H9 (cell line): ENCODE data around the gene SRBD1. TPM values are rescaled to one million over a fixed set of nuclear protein-coding genes. Genes with fewer than 3 reads are reported as not detected.

Experiments used
- DNase-seq: peaks from one replicate; pipeline ENCODE4 v3.0.0-alpha.2; 2017
- H2AFZ ChIP-seq: one replicate; pipeline ENCODE4 v1.6.1; 2013; ENCODE audit warnings: mild to moderate bottlenecking, low read length, control low read depth, moderate library complexity
- H2AK5ac ChIP-seq: 2 replicates; pipeline ENCODE4 v1.6.1; 2013; ENCODE audit warnings: low read length, control low read depth, mixed read lengths; ENCODE audit not compliant: insufficient read length
- H2BK120ac ChIP-seq: one replicate; pipeline ENCODE4 v1.6.1; 2013; ENCODE audit warnings: low read depth, mild to moderate bottlenecking, low read length, control low read depth, inconsistent platforms; ENCODE audit not compliant: poor library complexity, severe bottlenecking
- H2BK12ac ChIP-seq: 2 replicates; pipeline ENCODE4 v1.6.1; 2013; ENCODE audit warnings: low read length, control low read depth, mixed read lengths, low read depth; ENCODE audit not compliant: insufficient read length
- H2BK15ac ChIP-seq: 2 replicates; pipeline ENCODE4 v1.6.1; 2013; ENCODE audit warnings: low read depth, low read length, control low read depth
- H2BK20ac ChIP-seq: one replicate; pipeline ENCODE4 v1.6.1; 2013; ENCODE audit warnings: low read depth, mild to moderate bottlenecking, low read length, control low read depth, inconsistent platforms; ENCODE audit not compliant: poor library complexity, severe bottlenecking
- H2BK5ac ChIP-seq: 2 replicates; pipeline ENCODE4 v1.6.1; 2013; ENCODE audit warnings: low read length, control low read depth, mixed read lengths; ENCODE audit not compliant: insufficient read length
- H3K14ac ChIP-seq: 2 replicates; pipeline ENCODE4 v1.6.1; 2013; ENCODE audit warnings: low read length, control low read depth; ENCODE audit not compliant: insufficient read depth
- H3K18ac ChIP-seq: 2 replicates; pipeline ENCODE4 v1.6.1; 2013; ENCODE audit warnings: low read depth, mild to moderate bottlenecking, mixed read lengths, low read length, control low read depth; ENCODE audit not compliant: insufficient read length
- H3K23ac ChIP-seq: 2 replicates; pipeline ENCODE4 v1.6.1; 2013; ENCODE audit warnings: low read length, control low read depth, mixed read lengths, low read depth; ENCODE audit not compliant: insufficient read length
- H3K23me2 ChIP-seq: 2 replicates; pipeline ENCODE4 v1.6.1; 2013; ENCODE audit warnings: low read depth, mild to moderate bottlenecking, mixed read lengths, low read length, control low read depth; ENCODE audit not compliant: insufficient read length, poor library complexity, severe bottlenecking
- H3K27ac ChIP-seq: 2 replicates; pipeline ENCODE4 v1.5.1; 2013; ENCODE audit warnings: low read length, control low read depth, mixed read lengths, low read depth; ENCODE audit not compliant: insufficient read length
- H3K27me3 ChIP-seq: 2 replicates; pipeline ENCODE4 v1.6.1; 2013; ENCODE audit warnings: low read length, control low read depth, inconsistent platforms; ENCODE audit not compliant: insufficient read depth
- H3K4ac ChIP-seq: 2 replicates; pipeline ENCODE4 v1.6.1; 2013; ENCODE audit warnings: low read depth, mild to moderate bottlenecking, control low read depth, inconsistent platforms, low read length, moderate library complexity
- H3K4me1 ChIP-seq: 2 replicates; pipeline ENCODE4 v1.6.1; 2013; ENCODE audit warnings: low read length, control low read depth, inconsistent platforms; ENCODE audit not compliant: insufficient read depth
- H3K4me2 ChIP-seq: 2 replicates; pipeline ENCODE4 v1.6.1; 2013; ENCODE audit warnings: low read length, control low read depth, mixed read lengths; ENCODE audit not compliant: insufficient read length, insufficient read depth
- H3K56ac ChIP-seq: 2 replicates; pipeline ENCODE4 v1.6.1; 2013; ENCODE audit warnings: low read depth, mild to moderate bottlenecking, mixed read lengths, low read length, control low read depth; ENCODE audit not compliant: insufficient read length
- H3K79me1 ChIP-seq: 2 replicates; pipeline ENCODE4 v1.6.1; 2013; ENCODE audit warnings: low read depth, mild to moderate bottlenecking, moderate library complexity, low read length, control low read depth, inconsistent platforms; ENCODE audit not compliant: insufficient read depth, poor library complexity, severe bottlenecking
- H3K79me2 ChIP-seq: 2 replicates; pipeline ENCODE4 v1.6.1; 2013; ENCODE audit warnings: low read length, control low read depth, inconsistent platforms; ENCODE audit not compliant: insufficient read depth
- H3K9ac ChIP-seq: 2 replicates; pipeline ENCODE4 v1.6.1; 2013; ENCODE audit warnings: low read length, control low read depth, mixed read lengths; ENCODE audit not compliant: insufficient read length; ENCODE audit errors: extremely low read depth
- H3K9me3 ChIP-seq: one replicate; pipeline ENCODE4 v1.6.1; 2013; ENCODE audit warnings: low read depth, low read length, inconsistent platforms; ENCODE audit not compliant: control insufficient read depth
- H3T11ph ChIP-seq: one replicate; pipeline ENCODE4 v1.6.1; 2013; ENCODE audit warnings: mild to moderate bottlenecking, low read length, control low read depth, inconsistent platforms
- H4K20me1 ChIP-seq: one replicate; pipeline ENCODE4 v1.6.1; 2013; ENCODE audit not compliant: control insufficient read depth, insufficient read length, insufficient read depth
- H4K5ac ChIP-seq: 2 replicates; pipeline ENCODE4 v1.6.1; 2013; ENCODE audit warnings: low read depth, mild to moderate bottlenecking, mixed read lengths, low read length, control low read depth; ENCODE audit not compliant: insufficient read length
- H4K8ac ChIP-seq: replicated peaks from 2 replicates; pipeline ENCODE4 v1.6.1; 2013; ENCODE audit warnings: low read length, control low read depth, mixed read lengths, low read depth; ENCODE audit not compliant: insufficient read length
- H4K91ac ChIP-seq: 2 replicates; pipeline ENCODE4 v1.6.1; 2013; ENCODE audit warnings: low read depth, mild to moderate bottlenecking, moderate library complexity, mixed read lengths, low read length, control low read depth; ENCODE audit not compliant: insufficient read length
- H3K27ac Mint-ChIP-seq, 3 experiments: 2 replicates in 2 of 3; 3 replicates in 1 of 3; pipeline ENCODE4 v1.8.0; 2020 to 2021; ENCODE audit warnings: mixed read lengths in 3 of 3, mild to moderate bottlenecking in 1 of 3, moderate library complexity in 1 of 3
- H3K27me3 Mint-ChIP-seq: 2 replicates; pipeline ENCODE4 v1.8.0; 2021; ENCODE audit warnings: low read depth, mild to moderate bottlenecking, moderate library complexity, mixed read lengths
- H3K36me3 Mint-ChIP-seq, 3 experiments: 2 replicates in 2 of 3; 3 replicates in 1 of 3; pipeline ENCODE4 v1.8.0; 2020 to 2021; ENCODE audit warnings: low read depth in 3 of 3, mixed read lengths in 3 of 3; ENCODE audit not compliant: insufficient read depth in 1 of 3
- H3K4me1 Mint-ChIP-seq, 2 experiments: 2 replicates each; pipeline ENCODE4 v1.8.0; 2020; ENCODE audit warnings: mixed read lengths in 2 of 2
- H3K4me3 Mint-ChIP-seq, 2 experiments: 2 replicates in 1 of 2; 3 replicates in 1 of 2; pipeline ENCODE4 v1.8.0; 2020 to 2021; ENCODE audit warnings: mild to moderate bottlenecking in 2 of 2, mixed read lengths in 2 of 2, moderate library complexity in 1 of 2
- H3K9me3 Mint-ChIP-seq, 2 experiments: 2 replicates in 1 of 2; 3 replicates in 1 of 2; pipeline ENCODE4 v1.8.0; 2020; ENCODE audit warnings: mild to moderate bottlenecking in 2 of 2, mixed read lengths in 2 of 2, moderate library complexity in 1 of 2
- WGBS: extraction: QIAGEN DNeasy Blood & Tissue Kit; methylation state at CpG from one replicate; pipeline ENCODE4 v1.1.7; 2013; ENCODE audit warnings: missing lambda C conversion rate, low lambda C conversion rate, mixed read lengths; ENCODE audit not compliant: insufficient read length; ENCODE audit errors: extremely low coverage; 5-methylcytosine and 5-hydroxymethylcytosine counted together
- total RNA-seq: library from RNA; stranded (reverse); gene quantifications from 2 replicates; pipeline ENCODE4 v1.2.1, GENCODE V29; 2021
- TF ChIP-seq, protein P1 (sequence below): fragments of 200-600 bp; sonication (generic); conservative IDR thresholded peaks from 3 replicates; pipeline ENCODE4 v1.8.0; 2021; ENCODE audit warnings: antibody characterized with exemption, mild to moderate bottlenecking

SRBD1 gene
- total RNA-seq, 1 experiment from 2014 or later = 18.3 TPM

GRCh38 chr2:45651415-45652089 lies 40.5 kb upstream of the SRBD1 start, which contains the start of gene PRKCE:
PRKCE (plus strand) TSS chr2:45651675.
- Mint-ChIP-seq H3K36me3 (no peaks in the 10 kb centered on the region; a peak in 2 of 7 replicates), H3K4me1 (peaks cover 17% of the 10 kb centered on the region in 2 experiments), H3K4me3 (peak within 1 kb of the TSS; percentile 92 to 99), H3K9me3 (no peaks in the 10 kb centered on the region; a peak in 1 of 5 replicates), H3K27me3 (peaks cover 87% of the 10 kb centered on the region), H3K27ac (peak within 1 kb of the TSS in 1 of 3 experiments; percentile 45; a peak in 2 of 7 replicates)
- no peak within 1 kb of the TSS for H4K91ac ChIP-seq
- no CpG with 5 or more reads among the region's 66 CpGs for WGBS
- H3K27ac ChIP-seq = no peak within 1 kb of the TSS
- H2BK120ac ChIP-seq = no peak within 1 kb of the TSS
- H2BK15ac ChIP-seq = no peak within 1 kb of the TSS
- no peak within 1 kb of the TSS for H2BK5ac ChIP-seq
- H3K4me2 ChIP-seq = peak within 1 kb of the TSS; percentile 76
- no peak within 1 kb of the TSS for H4K5ac ChIP-seq
- H3K27me3 ChIP-seq = peaks cover 45% of the 10 kb centered on the region
- no peak within 1 kb of the TSS for H4K8ac ChIP-seq
- no peak within 1 kb of the TSS; the same call in 1 of the 2 replicates for H3K14ac ChIP-seq
- no peaks in the 10 kb centered on the region for H3K79me1 ChIP-seq
- H3K18ac ChIP-seq = no peak within 1 kb of the TSS
- TF ChIP-seq, protein P1, sequence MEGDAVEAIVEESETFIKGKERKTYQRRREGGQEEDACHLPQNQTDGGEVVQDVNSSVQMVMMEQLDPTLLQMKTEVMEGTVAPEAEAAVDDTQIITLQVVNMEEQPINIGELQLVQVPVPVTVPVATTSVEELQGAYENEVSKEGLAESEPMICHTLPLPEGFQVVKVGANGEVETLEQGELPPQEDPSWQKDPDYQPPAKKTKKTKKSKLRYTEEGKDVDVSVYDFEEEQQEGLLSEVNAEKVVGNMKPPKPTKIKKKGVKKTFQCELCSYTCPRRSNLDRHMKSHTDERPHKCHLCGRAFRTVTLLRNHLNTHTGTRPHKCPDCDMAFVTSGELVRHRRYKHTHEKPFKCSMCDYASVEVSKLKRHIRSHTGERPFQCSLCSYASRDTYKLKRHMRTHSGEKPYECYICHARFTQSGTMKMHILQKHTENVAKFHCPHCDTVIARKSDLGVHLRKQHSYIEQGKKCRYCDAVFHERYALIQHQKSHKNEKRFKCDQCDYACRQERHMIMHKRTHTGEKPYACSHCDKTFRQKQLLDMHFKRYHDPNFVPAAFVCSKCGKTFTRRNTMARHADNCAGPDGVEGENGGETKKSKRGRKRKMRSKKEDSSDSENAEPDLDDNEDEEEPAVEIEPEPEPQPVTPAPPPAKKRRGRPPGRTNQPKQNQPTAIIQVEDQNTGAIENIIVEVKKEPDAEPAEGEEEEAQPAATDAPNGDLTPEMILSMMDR = no peak
- no peak within 1 kb of the TSS for H2BK12ac ChIP-seq
- peaks cover 28% of the 10 kb centered on the region for H3K23me2 ChIP-seq
- no peak within 1 kb of the TSS for H2BK20ac ChIP-seq
- H3T11ph ChIP-seq = no peak within 1 kb of the TSS
- H4K20me1 ChIP-seq = peaks cover 3% of the 10 kb centered on the region
- H3K79me2 ChIP-seq = no peaks in the 10 kb centered on the region
- no peak within 1 kb of the TSS for H2AFZ ChIP-seq
- DNase-seq = peak; percentile 39
- no peak within 1 kb of the TSS for H3K9ac ChIP-seq
- H3K9me3 ChIP-seq = no peaks in the 10 kb centered on the region
- H3K23ac ChIP-seq = no peak within 1 kb of the TSS
- no peaks in the 10 kb centered on the region for H3K4me1 ChIP-seq
- no peak within 1 kb of the TSS for H2AK5ac ChIP-seq
- H3K4ac ChIP-seq = no peak within 1 kb of the TSS
- no peak within 1 kb of the TSS for H3K56ac ChIP-seq
